ENCODE measurements around the gene PCARE. TPM values are rescaled to one million over a fixed set of nuclear protein-coding genes. Genes with fewer than 3 reads are reported as not detected.

The PCARE gene
- polyA plus RNA-seq, 1 donor from 2014 or later = not detected

- TF ChIP-seq RAD21 (conservative IDR thresholded peaks at IDR 0.05) = no peak
- TF ChIP-seq EP300 (conservative IDR thresholded peaks at IDR 0.05; ENCODE audit: poor library complexity, severe bottlenecking) = no peak
- no peak for TF ChIP-seq POLR2AphosphoS5 (IDR thresholded peaks at IDR 0.05)
- no peak for TF ChIP-seq TAF1 (IDR thresholded peaks at IDR 0.05; ENCODE audit: low read depth)
- no peak for TF ChIP-seq MXI1 (conservative IDR thresholded peaks at IDR 0.05; ENCODE audit: poor library complexity, severe bottlenecking)
- TF ChIP-seq EZH2 (IDR thresholded peaks at IDR 0.05; ENCODE audit: borderline replicate concordance, insufficient read depth, low read length, poor library complexity, severe bottlenecking) = no peak
- TF ChIP-seq REST (IDR thresholded peaks at IDR 0.05; ENCODE audit: borderline replicate concordance) = no peak
- no peak for TF ChIP-seq CTCF (IDR thresholded peaks at IDR 0.05; ENCODE audit: poor library complexity, severe bottlenecking)
- TF ChIP-seq SMC3 (conservative IDR thresholded peaks at IDR 0.05; ENCODE audit: poor library complexity) = no peak
- Histone ChIP-seq H3K4me2 (ENCODE audit: low read length) (no peak overlapping the region), H3K9me3 (ENCODE audit: low read length) (no peaks in the 10 kb centered on the region), H3K9ac (ENCODE audit: low read length) (no peak overlapping the region), H3K9me2 (ENCODE audit: insufficient read depth, low read length) (no peaks in the 10 kb centered on the region), H4K20me1 (ENCODE audit: insufficient read depth) (no peaks in the 10 kb centered on the region), H3F3A (ENCODE audit: insufficient read depth, low read length, poor library complexity, severe bottlenecking) (no peaks in the 10 kb centered on the region), H3K36me3 (ENCODE audit: insufficient read depth, low read length) (no peaks in the 10 kb centered on the region), H3K4me3 (ENCODE audit: low read length) (no peak overlapping the region), H3K27me3 (ENCODE audit: insufficient read depth, low read depth, low read length) (no peaks in the 10 kb centered on the region), H3K27ac (ENCODE audit: low read length) (no peak overlapping the region), H2AFZ (ENCODE audit: low read depth, low read length) (no peak overlapping the region), H3K79me2 (replicated peaks; ENCODE audit: insufficient read depth, low read length) (no peaks in the 10 kb centered on the region)
Observed at GRCh38 chr2:29041161-29041660, 33.1 kb downstream of the PCARE start.

GRCh38 chr2:29040552-29040951, 33.8 kb downstream of the PCARE start:
- no peaks in the 10 kb centered on the region for H3K9me3 ChIP-seq (ENCODE audit: low read length)
- H3F3A ChIP-seq (ENCODE audit: insufficient read depth, low read length, poor library complexity, severe bottlenecking) = no peaks in the 10 kb centered on the region
- no peaks in the 10 kb centered on the region for H3K9me2 ChIP-seq (ENCODE audit: insufficient read depth, low read length)
- no peak overlapping the region for H3K4me2 ChIP-seq (ENCODE audit: low read length)
- no peak overlapping the region for H3K4me3 ChIP-seq (ENCODE audit: low read length)
- H2AFZ ChIP-seq (ENCODE audit: low read depth, low read length) = no peak overlapping the region
- no peak for TF ChIP-seq RAD21 (conservative IDR thresholded peaks at IDR 0.05)
- no peak for TF ChIP-seq POLR2AphosphoS5 (IDR thresholded peaks at IDR 0.05)
- no peak for TF ChIP-seq EP300 (conservative IDR thresholded peaks at IDR 0.05; ENCODE audit: poor library complexity, severe bottlenecking)
- no peak for TF ChIP-seq REST (IDR thresholded peaks at IDR 0.05; ENCODE audit: borderline replicate concordance)
- no peak for TF ChIP-seq CTCF (IDR thresholded peaks at IDR 0.05; ENCODE audit: poor library complexity, severe bottlenecking)
- no peak for TF ChIP-seq TAF1 (IDR thresholded peaks at IDR 0.05; ENCODE audit: low read depth)
- no peak for TF ChIP-seq EZH2 (IDR thresholded peaks at IDR 0.05; ENCODE audit: borderline replicate concordance, insufficient read depth, low read length, poor library complexity, severe bottlenecking)
- TF ChIP-seq SMC3 (conservative IDR thresholded peaks at IDR 0.05; ENCODE audit: poor library complexity) = no peak
- no peak for TF ChIP-seq MXI1 (conservative IDR thresholded peaks at IDR 0.05; ENCODE audit: poor library complexity, severe bottlenecking)
- no peaks in the 10 kb centered on the region for H3K79me2 ChIP-seq (replicated peaks; ENCODE audit: insufficient read depth, low read length)
- no peaks in the 10 kb centered on the region for H3K36me3 ChIP-seq (ENCODE audit: insufficient read depth, low read length)
- H3K9ac ChIP-seq (ENCODE audit: low read length) = no peak overlapping the region
- no peaks in the 10 kb centered on the region for H4K20me1 ChIP-seq (ENCODE audit: insufficient read depth)
- no peak overlapping the region for H3K27ac ChIP-seq (ENCODE audit: low read length)
- H3K27me3 ChIP-seq (ENCODE audit: insufficient read depth, low read depth, low read length) = no peaks in the 10 kb centered on the region

All from neural cell (in vitro differentiated cells).